Measurements from ENCODE around the gene PANK1. TPM values are rescaled to one million over a fixed set of nuclear protein-coding genes. Genes with fewer than 3 reads are reported as not detected.

The PANK1 gene
- total and polyA plus RNA-seq, 2 donors (not counting 3 experiments of a cell fraction or from before 2014, with no cell fraction given) = 2.0 to 6.3 TPM

GRCh38 chr10:89566095-89566950 lies 78.7 kb downstream of the PANK1 start:
- Histone ChIP-seq H4K20me1 (replicated peaks; ENCODE audit: control insufficient read depth, extremely low read depth, insufficient read depth, low read length) (no peaks in the 10 kb centered on the region), H3K27ac (ENCODE audit: insufficient read depth, low read depth, low read length) (no peak overlapping the region), H3K79me2 (ENCODE audit: control insufficient read depth, insufficient read depth, low read length) (no peaks in the 10 kb centered on the region), H3K9me3 (replicated peaks; ENCODE audit: control insufficient read depth, insufficient read depth, low read length) (no peaks in the 10 kb centered on the region), H3K9ac (replicated peaks; ENCODE audit: extremely low read depth, insufficient read depth, low read length) (no peak overlapping the region), H3K4me3 (replicated peaks in 1 of 3; ENCODE audit: insufficient read depth in 1 of 3, low read depth in 1 of 3, low read length in 3 of 3) (no peak overlapping the region), H3K4me2 (ENCODE audit: insufficient read depth, low read length) (no peak overlapping the region), H3K36me3 (ENCODE audit: control insufficient read depth in 2 of 2, extremely low read depth in 1 of 2, insufficient read depth in 2 of 2, low read length in 2 of 2) (no peaks in the 10 kb centered on the region), H3K4me1 (ENCODE audit: control insufficient read depth, extremely low read depth, insufficient read depth, low read length) (no peaks in the 10 kb centered on the region), H3K9me1 (replicated peaks; ENCODE audit: control insufficient read depth, extremely low read depth, insufficient read depth, low read length) (no peaks in the 10 kb centered on the region), H3K27me3 (ENCODE audit: control insufficient read depth in 2 of 2, insufficient read depth in 2 of 2, low read length in 2 of 2) (peaks cover 0 to 5% of the 10 kb centered on the region in 2 experiments), H2AFZ (ENCODE audit: low read depth, low read length) (no peak overlapping the region)
- intact Hi-C loops (cut with micrococcal nuclease) = loop anchor here (5.0 kb wide), 1 partner anchor 76 kb away; no protein-coding TSS in a partner anchor
- no peak for DNase-seq (ENCODE audit: low read depth, low spot score)
- FAIRE-seq = no peak
- dilution Hi-C loops (cut with MboI; ENCODE audit: extremely low pct_ligation_motif_present, low sequenced_read_pairs) = no loop called here
- TF ChIP-seq MYC (IDR thresholded peaks at IDR 0.05; ENCODE audit: low read depth, low read length) (no peak), JUN (IDR thresholded peaks at IDR 0.05; ENCODE audit: borderline replicate concordance, insufficient read depth, insufficient read length, low read depth) (no peak), POLR2AphosphoS5 (IDR thresholded peaks at IDR 0.05; ENCODE audit: insufficient read depth, low read depth, low read length) (no peak), MAX (IDR thresholded peaks at IDR 0.05; ENCODE audit: insufficient read depth, insufficient read length) (no peak), EZH2 (IDR thresholded peaks at IDR 0.05; ENCODE audit: borderline replicate concordance, low read depth, low read length, severe bottlenecking) (no peak)
- BruUV-seq (replicated peaks) = no TSS peak
- ChIA-PET CTCF (interaction anchor here (1.2 to 1.8 kb wide), 2 partner anchors 100 to 140 kb away, joined by 4 to 16 read pairs; no protein-coding TSS in a partner anchor), POLR2A (no interaction called here)

- intact Hi-C loops (cut with micrococcal nuclease) = loop anchor here (5.0 kb wide), 1 partner anchor 77 kb away; no protein-coding TSS in a partner anchor
- no peak for TF ChIP-seq MYC (IDR thresholded peaks at IDR 0.05; ENCODE audit: low read depth, low read length)
- TF ChIP-seq EZH2 (IDR thresholded peaks at IDR 0.05; ENCODE audit: borderline replicate concordance, low read depth, low read length, severe bottlenecking) = no peak
- TF ChIP-seq GATA2 (IDR thresholded peaks at IDR 0.05; ENCODE audit: insufficient read depth, insufficient read length, low read depth, low read length) = no peak
- TF ChIP-seq CTCF (IDR thresholded peaks at IDR 0.05; ENCODE audit: extremely low read depth in 1 of 2, insufficient read depth in 1 of 2, low read depth in 1 of 2, low read length in 2 of 2) = no peak
- no peak for TF ChIP-seq FOS (IDR thresholded peaks at IDR 0.05; ENCODE audit: borderline replicate concordance, insufficient read depth, low read length)
- no peak for TF ChIP-seq POLR2AphosphoS5 (IDR thresholded peaks at IDR 0.05; ENCODE audit: insufficient read depth, low read depth, low read length)
- TF ChIP-seq POLR2A (IDR thresholded peaks at IDR 0.05; ENCODE audit: low read depth, low read length) = no peak
- TF ChIP-seq JUN (IDR thresholded peaks at IDR 0.05; ENCODE audit: borderline replicate concordance, insufficient read depth, insufficient read length, low read depth) = no peak
- no peak for TF ChIP-seq MAX (IDR thresholded peaks at IDR 0.05; ENCODE audit: insufficient read depth, insufficient read length)
- no peaks in the 10 kb centered on the region for H3K79me2 ChIP-seq (ENCODE audit: control insufficient read depth, insufficient read depth, low read length)
- H3K9me3 ChIP-seq (replicated peaks; ENCODE audit: control insufficient read depth, insufficient read depth, low read length) = no peaks in the 10 kb centered on the region
- H2AFZ ChIP-seq (ENCODE audit: low read depth, low read length) = no peak overlapping the region
- H3K27me3 ChIP-seq (ENCODE audit: control insufficient read depth in 2 of 2, insufficient read depth in 2 of 2, low read length in 2 of 2) = peaks cover 0 to 5% of the 10 kb centered on the region in 2 experiments
- H3K4me1 ChIP-seq (ENCODE audit: control insufficient read depth, extremely low read depth, insufficient read depth, low read length) = no peaks in the 10 kb centered on the region
- FAIRE-seq (no peak), DNase-seq (ENCODE audit: low read depth, low spot score) (no peak)
- ChIA-PET POLR2A (no interaction called here), CTCF (interaction anchor here (0.9 to 1.8 kb wide), 8 partner anchors 9 to 348 kb away, joined by 3 to 16 read pairs (median 5); no protein-coding TSS in a partner anchor)
- dilution Hi-C loops (cut with MboI; ENCODE audit: extremely low pct_ligation_motif_present, low sequenced_read_pairs) = no loop called here
- H3K36me3 ChIP-seq (ENCODE audit: control insufficient read depth in 2 of 2, extremely low read depth in 1 of 2, insufficient read depth in 2 of 2, low read length in 2 of 2) = no peaks in the 10 kb centered on the region
- no peak overlapping the region for H3K4me3 ChIP-seq (replicated peaks in 1 of 3; ENCODE audit: insufficient read depth in 1 of 3, low read depth in 1 of 3, low read length in 3 of 3)
- H3K27ac ChIP-seq (ENCODE audit: insufficient read depth, low read depth, low read length) = no peak overlapping the region
- no peaks in the 10 kb centered on the region for H4K20me1 ChIP-seq (replicated peaks; ENCODE audit: control insufficient read depth, extremely low read depth, insufficient read depth, low read length)
- no TSS peak for BruUV-seq (replicated peaks)
- no peaks in the 10 kb centered on the region for H3K9me1 ChIP-seq (replicated peaks; ENCODE audit: control insufficient read depth, extremely low read depth, insufficient read depth, low read length)
- no peak overlapping the region for H3K9ac ChIP-seq (replicated peaks; ENCODE audit: extremely low read depth, insufficient read depth, low read length)
- H3K4me2 ChIP-seq (ENCODE audit: insufficient read depth, low read length) = no peak overlapping the region
Observed at GRCh38 chr10:89565180-89565579, 79.9 kb downstream of the PANK1 start.

All from endothelial cell of umbilical vein (primary cell).